ENCODE measurements around the gene EBLN1.

EBLN1 gene

DNA sequence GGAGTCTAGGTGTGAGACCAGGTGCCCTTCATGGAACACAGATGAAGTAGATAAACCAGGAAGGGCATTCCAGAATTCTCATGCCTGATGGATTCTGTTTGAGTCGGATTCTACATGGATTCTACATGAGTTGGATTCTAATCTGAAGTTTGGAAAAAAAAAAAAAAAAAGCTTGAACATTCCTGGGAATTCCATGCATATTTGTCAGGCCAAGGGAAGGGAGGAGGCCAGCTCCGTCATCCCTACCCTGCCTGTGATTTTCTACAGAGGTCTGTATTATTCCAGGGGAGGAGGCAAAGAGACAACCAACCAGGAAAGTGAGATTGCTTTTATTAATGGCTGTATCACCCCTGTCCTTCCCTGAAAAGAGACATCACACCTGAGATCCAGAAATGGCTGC, 27.8 kb upstream of the EBLN1 start:
- H3K27ac Mint-ChIP-seq = no peak overlapping the region
- peaks cover 7 to 13% of the 10 kb centered on the region in 2 donors for H3K27me3 Mint-ChIP-seq
- ATAC-seq (replicated peaks) (no peak), DNase-seq (no peak)
- no peak overlapping the region for H3K4me3 Mint-ChIP-seq
- H3K4me1 Mint-ChIP-seq (ENCODE audit: low read depth in 2 of 2) = peaks cover 6 to 13% of the 10 kb centered on the region in 2 donors
- H3K9me3 Mint-ChIP-seq = no peaks in the 10 kb centered on the region
- peaks cover 1% of the 10 kb centered on the region for H3K36me3 Mint-ChIP-seq (ENCODE audit: insufficient read depth)

DNA sequence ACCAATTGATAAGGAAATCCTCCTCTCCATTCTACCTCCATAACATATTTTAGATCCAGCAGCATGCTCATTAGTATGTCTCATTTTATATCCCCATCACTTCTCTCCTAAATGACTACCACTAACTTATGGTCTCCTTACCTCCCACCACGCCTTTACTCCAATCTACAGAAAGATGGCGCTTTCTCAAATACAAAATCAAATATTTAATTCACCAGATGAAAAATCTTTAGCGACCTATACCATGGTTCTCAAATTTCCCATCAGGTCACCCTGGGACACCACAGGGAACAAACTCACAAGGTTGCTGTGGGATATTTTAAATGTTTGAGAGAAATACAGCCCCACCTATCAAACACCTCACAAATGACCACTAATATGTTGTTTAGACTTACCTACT, 27.0 kb upstream of the EBLN1 start:
- ATAC-seq (replicated peaks) = no peak
- no peak overlapping the region for H3K27ac Mint-ChIP-seq
- no peak for DNase-seq
- peaks cover 6 to 11% of the 10 kb centered on the region in 2 donors for H3K4me1 Mint-ChIP-seq (ENCODE audit: low read depth in 2 of 2)
- H3K4me3 Mint-ChIP-seq = no peak overlapping the region
- no peaks in the 10 kb centered on the region for H3K36me3 Mint-ChIP-seq (ENCODE audit: insufficient read depth)
- H3K9me3 Mint-ChIP-seq = no peaks in the 10 kb centered on the region
- H3K27me3 Mint-ChIP-seq = peaks cover 9 to 13% of the 10 kb centered on the region in 2 donors

DNA sequence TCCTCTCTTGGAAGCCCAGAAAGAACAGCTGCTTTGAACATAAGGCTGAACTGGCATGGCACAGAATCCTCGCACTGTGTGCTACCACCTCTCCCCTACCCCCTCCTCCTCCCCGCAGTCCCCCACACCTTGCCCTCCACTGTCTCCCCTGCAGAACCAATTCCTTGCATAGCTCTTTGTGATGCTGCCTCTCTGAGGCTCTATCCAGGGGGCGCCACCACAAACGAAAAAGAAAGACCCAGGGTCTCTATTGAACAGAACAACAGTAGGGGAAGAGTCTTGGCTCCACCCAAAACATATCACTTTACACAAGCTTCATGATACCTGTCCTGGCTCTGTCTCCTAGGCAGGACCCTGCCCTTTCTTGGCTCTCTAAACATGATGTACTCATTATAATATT, 26.2 kb upstream of the EBLN1 start:
- ATAC-seq (replicated peaks) (no peak), DNase-seq (no peak)
- H3K27me3 Mint-ChIP-seq = peaks cover 18% of the 10 kb centered on the region in 2 donors
- H3K4me1 Mint-ChIP-seq (ENCODE audit: low read depth in 2 of 2) = peaks cover 6 to 11% of the 10 kb centered on the region in 2 donors
- no peak overlapping the region for H3K4me3 Mint-ChIP-seq
- H3K36me3 Mint-ChIP-seq (ENCODE audit: insufficient read depth) = no peaks in the 10 kb centered on the region
- H3K9me3 Mint-ChIP-seq = no peaks in the 10 kb centered on the region
- no peak overlapping the region for H3K27ac Mint-ChIP-seq

DNA sequence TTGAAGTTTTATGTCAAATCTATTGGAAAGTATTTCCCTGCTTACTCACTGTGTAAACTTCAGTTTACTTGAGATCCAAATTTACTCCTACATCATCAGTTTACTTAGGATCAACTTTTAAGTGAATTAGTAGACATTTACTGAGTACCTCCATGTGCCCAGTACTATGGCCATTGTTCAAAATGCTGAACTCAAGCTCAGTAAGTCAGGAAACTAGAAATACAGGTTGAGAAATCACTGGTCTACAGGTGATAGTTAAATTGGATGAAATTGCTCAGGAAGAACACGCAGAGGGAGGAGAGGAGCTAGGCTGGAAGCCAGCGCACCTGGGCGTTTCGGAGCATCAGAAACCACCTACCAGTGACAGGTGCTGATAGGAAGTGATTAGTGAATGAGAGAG, 25.5 kb upstream of the EBLN1 start:
- Mint-ChIP-seq H3K9me3 (no peaks in the 10 kb centered on the region), H3K4me1 (ENCODE audit: low read depth in 2 of 2) (peaks cover 6 to 11% of the 10 kb centered on the region in 2 donors), H3K36me3 (ENCODE audit: insufficient read depth) (no peaks in the 10 kb centered on the region), H3K27me3 (peaks cover 24% of the 10 kb centered on the region in 2 donors), H3K4me3 (no peak overlapping the region), H3K27ac (no peak overlapping the region)
- DNase-seq (no peak), ATAC-seq (replicated peaks) (no peak)

DNA sequence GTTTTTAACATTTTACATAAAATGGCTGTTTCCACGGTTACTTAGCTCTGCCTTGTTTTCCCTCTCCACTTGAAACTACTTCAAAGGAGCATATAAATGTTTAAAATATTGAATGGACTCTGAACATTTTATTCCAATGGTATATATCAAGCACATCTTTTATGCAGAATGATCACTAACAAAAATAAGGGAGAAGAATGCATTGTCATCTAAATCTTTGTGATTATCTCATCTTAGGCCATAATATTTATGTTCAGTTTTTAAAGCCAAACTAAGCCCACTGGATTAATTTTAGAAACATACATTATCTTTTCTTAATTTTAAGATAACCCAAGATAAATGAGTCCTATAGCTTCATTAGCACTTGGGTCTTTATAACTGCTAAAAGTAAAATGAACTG, 13.4 kb upstream of the EBLN1 start:
- peaks cover 20% of the 10 kb centered on the region for H3K36me3 Mint-ChIP-seq (ENCODE audit: insufficient read depth)
- H3K27me3 Mint-ChIP-seq = peaks cover 7 to 10% of the 10 kb centered on the region in 2 donors
- H3K4me1 Mint-ChIP-seq (ENCODE audit: low read depth in 2 of 2) = peaks cover 8 to 19% of the 10 kb centered on the region in 2 donors
- no peaks in the 10 kb centered on the region for H3K9me3 Mint-ChIP-seq
- peak overlapping the region in 1 of 2 donors; percentile 100 for H3K27ac Mint-ChIP-seq
- ATAC-seq (replicated peaks) (no peak), DNase-seq (no peak)
- peak overlapping the region; percentile 72 to 90 for H3K4me3 Mint-ChIP-seq

DNA sequence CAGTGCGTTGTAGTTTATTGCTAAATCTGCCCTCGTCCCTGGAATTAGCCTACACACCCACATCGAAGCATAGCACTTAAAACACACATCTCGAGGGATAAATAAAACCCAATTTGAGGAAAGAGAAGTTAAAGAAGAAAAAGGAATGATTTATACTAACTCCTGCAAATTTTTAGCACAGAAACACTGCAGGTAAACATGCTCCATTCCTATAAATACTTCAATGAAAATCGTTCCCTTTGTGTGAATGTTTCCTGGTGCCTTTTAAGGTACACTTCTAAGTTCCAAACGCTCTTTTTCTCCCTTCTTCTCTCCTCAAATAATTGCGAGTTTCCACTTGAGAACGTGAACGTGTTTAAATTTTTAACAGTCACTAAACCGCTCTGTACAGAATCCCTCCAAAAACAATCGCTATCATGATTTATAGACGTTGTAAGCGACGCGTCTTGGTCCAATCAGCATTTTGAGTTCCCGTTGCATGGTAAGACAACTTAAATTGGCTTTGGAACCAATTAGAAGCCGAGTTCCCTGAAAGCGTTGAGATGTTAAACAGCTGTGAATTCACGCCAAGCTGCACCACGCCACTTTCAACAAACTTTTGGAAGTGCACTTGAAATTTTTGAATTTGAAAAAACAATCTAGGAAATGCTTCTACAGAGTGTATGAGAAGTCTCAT, 12.5 kb upstream of the EBLN1 start:
- peak in 2 of 3 experiments; percentile 14 to 29 for DNase-seq
- H3K4me1 Mint-ChIP-seq (ENCODE audit: low read depth in 2 of 2) = peaks cover 8 to 19% of the 10 kb centered on the region in 2 donors
- peaks cover 3 to 13% of the 10 kb centered on the region in 2 donors for H3K27me3 Mint-ChIP-seq
- peak overlapping the region; percentile 100 for H3K27ac Mint-ChIP-seq
- H3K4me3 Mint-ChIP-seq = peak overlapping the region; percentile 72 to 90
- peak; percentile 15 for ATAC-seq (replicated peaks)
- H3K36me3 Mint-ChIP-seq (ENCODE audit: insufficient read depth) = peaks cover 20% of the 10 kb centered on the region
- H3K9me3 Mint-ChIP-seq = no peaks in the 10 kb centered on the region

DNA sequence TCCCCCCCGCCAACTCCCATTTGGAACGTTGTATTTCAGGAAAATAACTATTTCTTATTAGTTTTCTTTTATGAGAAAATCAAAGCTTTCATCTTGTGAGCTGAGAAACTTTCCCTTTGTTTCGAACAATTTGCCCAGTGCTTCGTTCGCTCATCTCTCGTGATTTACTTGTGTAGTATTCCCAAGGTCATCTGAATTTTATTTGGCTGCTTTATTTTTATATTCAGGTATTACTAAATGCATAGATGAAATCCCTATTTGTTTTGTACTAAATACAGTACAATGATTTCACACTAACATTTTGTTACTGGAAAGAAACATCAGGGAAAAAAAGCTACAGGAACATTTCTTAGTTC, 12.0 kb upstream of the EBLN1 start:
- H3K27ac Mint-ChIP-seq = peak overlapping the region; percentile 100
- DNase-seq = no peak
- H3K4me3 Mint-ChIP-seq = peak overlapping the region; percentile 72 to 90
- ATAC-seq (replicated peaks) = no peak
- H3K4me1 Mint-ChIP-seq (ENCODE audit: low read depth in 2 of 2) = peaks cover 8 to 19% of the 10 kb centered on the region in 2 donors
- peaks cover 0 to 18% of the 10 kb centered on the region in 2 donors for H3K27me3 Mint-ChIP-seq
- H3K36me3 Mint-ChIP-seq (ENCODE audit: insufficient read depth) = peaks cover 20% of the 10 kb centered on the region
- H3K9me3 Mint-ChIP-seq = no peaks in the 10 kb centered on the region

DNA sequence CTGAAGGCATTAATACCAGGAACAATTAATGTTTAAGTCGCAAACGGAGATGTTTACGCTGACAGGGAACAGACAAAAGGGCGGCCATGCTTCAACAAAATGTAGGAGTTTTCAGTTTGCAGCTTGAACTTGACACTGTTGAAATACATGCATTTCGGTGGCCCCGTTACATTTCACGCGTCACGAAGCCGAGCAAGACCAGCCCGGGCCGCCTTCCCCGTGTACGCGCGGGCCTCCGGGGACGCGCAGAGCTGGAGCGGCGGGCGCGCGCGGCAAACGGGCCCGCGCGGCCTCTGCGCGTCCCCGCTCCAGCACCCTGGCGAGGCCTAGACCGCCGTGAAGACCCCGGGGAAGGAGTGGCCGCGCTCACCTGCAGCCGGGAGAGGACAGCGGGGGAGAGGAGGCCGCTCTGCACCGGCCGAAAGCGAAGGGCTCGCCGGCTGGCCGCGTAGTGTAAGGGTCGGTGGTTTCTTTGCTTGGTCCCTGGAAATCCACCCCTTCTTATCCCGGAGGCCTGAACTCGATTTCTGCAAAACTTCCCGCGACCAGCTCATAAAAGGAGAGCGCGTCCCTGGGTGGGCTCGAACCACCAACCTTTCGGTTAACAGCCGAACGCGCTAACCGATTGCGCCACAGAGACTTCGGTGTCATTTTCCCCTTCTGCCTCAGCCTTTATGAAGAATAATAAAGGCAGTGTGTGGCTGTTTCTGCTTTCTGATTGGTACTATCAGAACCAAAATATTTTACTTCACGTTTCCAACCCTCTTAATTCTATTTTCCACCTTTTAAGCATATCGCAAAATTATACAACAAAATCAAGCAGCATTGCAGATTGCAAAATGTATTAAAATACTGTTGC, 11.4 kb upstream of the EBLN1 start:
- H3K27ac Mint-ChIP-seq = peak overlapping the region; percentile 100
- H3K27me3 Mint-ChIP-seq = peaks cover 0 to 20% of the 10 kb centered on the region in 2 donors
- peak; percentile 84 for ATAC-seq (replicated peaks)
- peak; percentile 86 to 91 (median 89) for DNase-seq
- peak overlapping the region; percentile 72 to 90 for H3K4me3 Mint-ChIP-seq
- no peaks in the 10 kb centered on the region for H3K9me3 Mint-ChIP-seq
- peaks cover 20% of the 10 kb centered on the region for H3K36me3 Mint-ChIP-seq (ENCODE audit: insufficient read depth)
- peaks cover 8 to 19% of the 10 kb centered on the region in 2 donors for H3K4me1 Mint-ChIP-seq (ENCODE audit: low read depth in 2 of 2)

DNA sequence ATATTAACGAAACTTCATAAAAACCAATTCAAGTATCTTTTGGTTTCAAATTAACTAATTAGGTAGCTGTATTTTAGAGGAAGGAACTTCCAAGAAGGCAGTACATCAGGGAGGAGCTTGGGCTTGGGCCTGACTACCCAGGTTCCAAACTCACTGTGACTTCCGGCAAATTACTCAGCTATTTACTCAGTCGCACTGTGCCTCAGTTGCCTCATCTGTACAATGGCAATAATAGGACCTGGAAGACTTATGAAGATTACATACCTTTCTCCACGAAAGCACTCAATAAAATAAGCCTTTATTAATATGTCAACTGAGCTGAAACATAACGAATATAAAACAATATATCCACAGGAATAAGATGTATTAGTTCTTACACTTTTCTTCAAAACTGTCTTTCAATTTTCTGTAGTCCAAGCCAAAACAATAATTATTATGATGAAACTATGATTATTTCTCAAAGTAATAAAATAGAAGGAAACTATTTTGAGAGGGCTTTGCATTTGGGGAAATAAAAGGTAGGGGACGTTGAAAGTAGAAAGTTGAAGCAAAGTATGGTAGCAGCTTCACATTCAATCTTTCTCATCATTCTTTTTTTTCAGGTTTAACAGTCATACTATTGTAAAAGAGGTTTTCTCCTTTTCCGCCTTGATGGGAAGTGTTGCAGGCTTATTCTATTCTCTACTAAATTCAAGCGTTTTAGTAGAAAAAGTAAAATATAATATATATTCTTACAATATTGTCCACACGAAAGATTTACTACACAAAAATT, 10.5 kb upstream of the EBLN1 start:
- Mint-ChIP-seq H3K27me3 (peaks cover 0 to 22% of the 10 kb centered on the region in 2 donors), H3K36me3 (ENCODE audit: insufficient read depth) (peaks cover 20% of the 10 kb centered on the region), H3K4me1 (ENCODE audit: low read depth in 2 of 2) (peaks cover 8 to 19% of the 10 kb centered on the region in 2 donors), H3K9me3 (no peaks in the 10 kb centered on the region), H3K4me3 (peak overlapping the region; percentile 72 to 90), H3K27ac (peak overlapping the region; percentile 100)
- DNase-seq (no peak), ATAC-seq (replicated peaks) (no peak)

DNA sequence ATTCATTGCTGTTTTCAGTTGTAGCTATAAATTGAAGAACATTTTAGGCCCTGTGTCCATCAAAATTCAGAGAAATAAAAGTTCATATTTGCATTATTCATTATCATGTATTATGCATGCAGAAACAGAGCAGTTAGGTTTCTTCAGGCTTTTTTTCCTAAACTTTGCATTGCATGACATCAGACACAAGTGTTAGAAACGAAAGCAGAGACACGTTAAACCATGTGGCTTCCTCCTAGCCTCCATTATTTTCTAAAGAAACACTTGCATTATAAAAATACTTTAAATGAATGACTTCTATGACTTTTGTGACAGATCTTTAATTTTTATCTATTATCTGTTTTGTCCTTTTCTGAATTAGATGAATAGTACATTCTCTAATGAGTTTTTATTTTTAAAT, 8.8 kb upstream of the EBLN1 start:
- H3K27ac Mint-ChIP-seq = no peak overlapping the region
- H3K27me3 Mint-ChIP-seq = peaks cover 10 to 31% of the 10 kb centered on the region in 2 donors
- H3K36me3 Mint-ChIP-seq (ENCODE audit: insufficient read depth) = peaks cover 20% of the 10 kb centered on the region
- no peak for ATAC-seq (replicated peaks)
- H3K9me3 Mint-ChIP-seq = no peaks in the 10 kb centered on the region
- H3K4me3 Mint-ChIP-seq = no peak overlapping the region
- peaks cover 8 to 19% of the 10 kb centered on the region in 2 donors for H3K4me1 Mint-ChIP-seq (ENCODE audit: low read depth in 2 of 2)
- DNase-seq = no peak

DNA sequence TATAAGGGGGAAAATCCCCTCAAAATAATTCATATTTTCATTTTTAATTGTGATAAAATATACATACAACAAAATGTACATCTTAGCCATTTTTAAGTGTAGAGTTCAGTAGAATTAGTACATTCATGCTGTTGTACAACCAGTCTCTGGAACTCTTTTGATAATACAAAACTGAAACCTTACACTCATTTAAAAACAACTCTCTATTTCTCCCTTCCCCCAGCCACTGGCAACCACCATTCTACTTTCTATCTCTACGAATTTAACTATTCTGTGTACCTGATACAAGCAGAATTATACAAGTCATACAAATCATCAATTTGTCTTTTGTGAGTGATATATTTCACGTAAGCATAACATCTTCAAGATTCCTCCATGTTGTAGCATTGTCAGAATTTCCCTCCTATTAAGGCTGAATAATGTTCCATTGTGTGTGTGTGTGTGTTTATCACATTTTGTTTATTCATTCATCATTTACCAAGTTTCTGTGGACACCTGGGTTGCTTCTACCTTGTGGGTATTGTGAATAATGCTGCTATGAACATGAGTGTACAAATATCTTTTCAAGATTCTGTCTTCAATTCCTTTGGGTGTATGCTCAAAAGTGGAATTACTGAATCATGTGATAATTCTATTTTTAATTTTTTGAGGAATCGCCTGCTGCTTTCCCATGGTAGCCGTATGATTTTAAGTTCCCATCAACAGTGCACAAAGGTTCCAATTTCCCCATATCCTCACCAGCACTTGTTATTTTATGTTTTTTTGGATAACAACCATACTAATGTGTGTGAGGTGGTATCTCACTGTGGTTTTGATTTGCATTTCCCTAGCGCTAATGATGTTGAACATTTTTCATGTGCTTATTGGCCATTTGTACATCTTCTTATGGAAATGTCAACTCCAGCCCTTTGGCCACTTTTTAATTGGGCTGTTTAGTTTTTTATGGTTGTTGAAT, 4.7 kb upstream of the EBLN1 start:
- H3K27ac Mint-ChIP-seq = no peak overlapping the region
- no peaks in the 10 kb centered on the region for H3K4me1 Mint-ChIP-seq (ENCODE audit: low read depth in 2 of 2)
- H3K4me3 Mint-ChIP-seq = no peak overlapping the region
- DNase-seq = no peak
- H3K27me3 Mint-ChIP-seq = peaks cover 18 to 57% of the 10 kb centered on the region in 2 donors
- ATAC-seq (replicated peaks) = no peak
- no peaks in the 10 kb centered on the region for H3K9me3 Mint-ChIP-seq
- no peaks in the 10 kb centered on the region for H3K36me3 Mint-ChIP-seq (ENCODE audit: insufficient read depth)

DNA sequence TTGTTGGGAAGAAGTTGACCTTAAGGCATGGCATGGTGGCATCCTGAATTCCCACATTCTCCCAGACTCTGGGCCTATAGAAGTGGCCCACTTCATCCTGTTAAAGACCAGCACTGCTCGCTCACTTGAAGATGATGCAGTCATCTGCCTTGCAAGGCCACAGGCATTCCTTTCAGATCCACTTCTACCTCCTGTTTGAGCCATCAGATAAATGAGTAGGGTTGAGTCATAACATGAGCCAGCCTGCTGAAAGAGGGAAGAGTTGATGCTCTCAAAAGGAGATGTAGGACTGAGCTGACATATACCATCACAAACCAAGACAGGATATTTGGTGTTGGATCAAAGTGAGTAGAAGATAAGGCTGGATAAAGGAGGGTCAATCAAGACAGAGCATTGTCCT, 1.5 kb upstream of the EBLN1 start:
- no peak for DNase-seq
- no peaks in the 10 kb centered on the region for H3K4me1 Mint-ChIP-seq (ENCODE audit: low read depth in 2 of 2)
- H3K4me3 Mint-ChIP-seq = no peak overlapping the region
- ATAC-seq (replicated peaks) = no peak
- H3K27ac Mint-ChIP-seq = no peak overlapping the region
- H3K36me3 Mint-ChIP-seq (ENCODE audit: insufficient read depth) = no peaks in the 10 kb centered on the region
- H3K27me3 Mint-ChIP-seq = peaks cover 27 to 45% of the 10 kb centered on the region in 2 donors
- H3K9me3 Mint-ChIP-seq = no peaks in the 10 kb centered on the region

Measured in effector memory CD8-positive, alpha-beta T cell (primary cell).